Epithelial cell of proximal tubule (primary cell): ENCODE data around the gene LTB. TPM values are rescaled to one million over a fixed set of nuclear protein-coding genes. Genes with fewer than 3 reads are reported as not detected.

Experiments
- DNase-seq: peaks from one replicate; pipeline ENCODE4 v3.0.0-alpha.2; 2011; ENCODE audit warnings: low read depth
- H3K4me3 ChIP-seq: 2 replicates; pipeline ENCODE4 v1.5.1; 2011; ENCODE audit warnings: low read depth, mild to moderate bottlenecking, low read length
- CTCF ChIP-seq: conservative IDR thresholded peaks from 2 replicates; pipeline ENCODE4 v1.5.1; 2012; ENCODE audit warnings: low read depth, mild to moderate bottlenecking, low read length
- total RNA-seq: library from RNA; depleted of rRNA; stranded (reverse); fragments of >200 nt; gene quantifications from 2 replicates; pipeline ENCODE4 v1.2.3, GENCODE V29; 2015

LTB gene
- total RNA-seq, 1 donor from 2014 or later = 50.8 TPM

GRCh38 chr6:31568537-31568961 is 13.7 kb downstream of the LTB start:
- H3K4me3 ChIP-seq = no peak overlapping the region
- TF ChIP-seq CTCF = no peak
- DNase-seq = no peak

- DNase-seq = no peak
- no peak for TF ChIP-seq CTCF
- no peak overlapping the region for H3K4me3 ChIP-seq
Observed at GRCh38 chr6:31567531-31568370, 14.5 kb downstream of the LTB start.

GRCh38 chr6:31560697-31561058 is 21.5 kb downstream of the LTB start:
- H3K4me3 ChIP-seq = no peak overlapping the region
- no peak for TF ChIP-seq CTCF
- DNase-seq = no peak

- no peak overlapping the region for H3K4me3 ChIP-seq
- no peak for DNase-seq
- peak; percentile 7 for TF ChIP-seq CTCF
Observed at GRCh38 chr6:31559958-31560696, 22.1 kb downstream of the LTB start.

GRCh38 chr6:31559606-31559957 is 22.6 kb downstream of the LTB start:
- no peak for DNase-seq
- no peak for TF ChIP-seq CTCF
- no peak overlapping the region for H3K4me3 ChIP-seq

- TF ChIP-seq CTCF = no peak
- no peak for DNase-seq
- no peak overlapping the region for H3K4me3 ChIP-seq
Observed at GRCh38 chr6:31558631-31559500, 23.4 kb downstream of the LTB start.
